Body of pancreas (tissue), 4 donors: Measurements from ENCODE around the gene SNAP25. TPM values are rescaled to one million over a fixed set of nuclear protein-coding genes. Genes with fewer than 3 reads are reported as not detected.

Experiments used
- ATAC-seq: fragments of 150-250 bp; one replicate; pipeline ENCODE4 v1.9.1; 2016
- DNase-seq, 4 donors: peaks; one replicate each; pipeline ENCODE4 v3.0.0-alpha.2; 2019
- H3K27ac ChIP-seq, 4 donors: fragments of 200-600 bp; sonication (generic); 1 replicate in 3 of 4; 2 replicates in 1 of 4; pipeline versions ENCODE4 v1.5.1 to v1.6.1; 2016 to 2019; ENCODE audit warnings: mild to moderate bottlenecking in 1 of 4, mixed read lengths in 1 of 4, moderate library complexity in 1 of 4
- H3K27me3 ChIP-seq, 2 donors: fragments of 200-600 bp; sonication (generic); one replicate each; pipeline ENCODE4 v1.6.0; 2016; ENCODE audit warnings: mild to moderate bottlenecking in 1 of 2
- H3K36me3 ChIP-seq, 2 donors: fragments of 200-600 bp; sonication (generic); replicated peaks in 1 of 2; 2 replicates each; pipeline ENCODE4 v1.5.1; 2016; ENCODE audit warnings: low read depth in 2 of 2; ENCODE audit not compliant: insufficient read depth in 1 of 2
- H3K4me1 ChIP-seq: fragments of 200-600 bp; sonication (generic); one replicate; pipeline ENCODE4 v1.6.0; 2016
- H3K4me3 ChIP-seq, 2 donors: fragments of 200-600 bp; sonication (generic); 1 replicate in 1 of 2; 2 replicates in 1 of 2; pipeline ENCODE4 v1.5.1; 2016 to 2019
- H3K9me3 ChIP-seq, 3 donors: fragments of 200-600 bp; sonication (generic); 1 replicate in 2 of 3; 2 replicates in 1 of 3; pipeline ENCODE4 v1.5.1; 2016
- POLR2A ChIP-seq, 3 donors: fragments of 450-650 bp; IDR thresholded peaks; one replicate each; pipeline ENCODE4 v1.6.1; 2016; ENCODE audit warnings: antibody characterized with exemption in 3 of 3, mild to moderate bottlenecking in 2 of 3
- WGBS, 2 donors: methylation state at CpG; one replicate each; pipeline ENCODE4 v1.1.5; 2017; 5-methylcytosine and 5-hydroxymethylcytosine counted together
- intact Hi-C: fragments of 100-400 bp; cut with DNase I; formaldehyde crosslinking; loops from one replicate; pipeline ENCODE4 v1.15.1; 2023
- total RNA-seq, 2 donors: library from RNA; depleted of rRNA; stranded (reverse); fragments of >200 nt; gene quantifications; one replicate each; pipeline ENCODE4 v1.1.0, GENCODE V29; 2016
- TF ChIP-seq, protein P1 (sequence below), 7 experiments: fragments of 450-650 bp in 4 of 7; fragments of 200-600 bp in 3 of 7; sonication (generic) in 3 of 7; IDR thresholded peaks; one replicate each; pipeline ENCODE4 v1.5.1; 2016 to 2019; ENCODE audit warnings: antibody characterized with exemption in 7 of 7

The SNAP25 gene
- total RNA-seq, 2 donors from 2014 or later: 3.4 to 10.9 TPM

DNA sequence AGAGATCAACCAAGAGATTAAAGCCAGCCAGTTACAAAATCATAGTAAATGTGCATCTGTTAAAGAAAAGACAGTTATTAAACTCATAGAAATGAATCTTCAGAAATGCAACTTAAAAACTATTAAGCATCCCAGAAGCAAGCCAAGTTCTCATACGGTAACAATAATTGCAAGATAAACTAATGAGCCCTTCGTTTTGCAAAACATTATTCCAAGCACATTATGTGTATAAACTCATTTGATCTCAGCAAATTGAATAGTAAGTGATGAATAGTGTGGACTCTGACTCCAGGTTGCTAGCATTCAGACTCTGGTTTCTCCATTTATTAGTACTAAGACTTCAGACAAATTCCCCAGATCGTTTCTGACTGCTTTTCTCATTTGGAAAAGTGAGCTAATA, 85.2 kb downstream of the SNAP25 start:
- no peak for TF ChIP-seq POLR2A (IDR thresholded peaks at IDR 0.05)
- TF ChIP-seq, protein P1, sequence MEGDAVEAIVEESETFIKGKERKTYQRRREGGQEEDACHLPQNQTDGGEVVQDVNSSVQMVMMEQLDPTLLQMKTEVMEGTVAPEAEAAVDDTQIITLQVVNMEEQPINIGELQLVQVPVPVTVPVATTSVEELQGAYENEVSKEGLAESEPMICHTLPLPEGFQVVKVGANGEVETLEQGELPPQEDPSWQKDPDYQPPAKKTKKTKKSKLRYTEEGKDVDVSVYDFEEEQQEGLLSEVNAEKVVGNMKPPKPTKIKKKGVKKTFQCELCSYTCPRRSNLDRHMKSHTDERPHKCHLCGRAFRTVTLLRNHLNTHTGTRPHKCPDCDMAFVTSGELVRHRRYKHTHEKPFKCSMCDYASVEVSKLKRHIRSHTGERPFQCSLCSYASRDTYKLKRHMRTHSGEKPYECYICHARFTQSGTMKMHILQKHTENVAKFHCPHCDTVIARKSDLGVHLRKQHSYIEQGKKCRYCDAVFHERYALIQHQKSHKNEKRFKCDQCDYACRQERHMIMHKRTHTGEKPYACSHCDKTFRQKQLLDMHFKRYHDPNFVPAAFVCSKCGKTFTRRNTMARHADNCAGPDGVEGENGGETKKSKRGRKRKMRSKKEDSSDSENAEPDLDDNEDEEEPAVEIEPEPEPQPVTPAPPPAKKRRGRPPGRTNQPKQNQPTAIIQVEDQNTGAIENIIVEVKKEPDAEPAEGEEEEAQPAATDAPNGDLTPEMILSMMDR (IDR thresholded peaks at IDR 0.05): no peak
- intact Hi-C loops: no loop called here

DNA sequence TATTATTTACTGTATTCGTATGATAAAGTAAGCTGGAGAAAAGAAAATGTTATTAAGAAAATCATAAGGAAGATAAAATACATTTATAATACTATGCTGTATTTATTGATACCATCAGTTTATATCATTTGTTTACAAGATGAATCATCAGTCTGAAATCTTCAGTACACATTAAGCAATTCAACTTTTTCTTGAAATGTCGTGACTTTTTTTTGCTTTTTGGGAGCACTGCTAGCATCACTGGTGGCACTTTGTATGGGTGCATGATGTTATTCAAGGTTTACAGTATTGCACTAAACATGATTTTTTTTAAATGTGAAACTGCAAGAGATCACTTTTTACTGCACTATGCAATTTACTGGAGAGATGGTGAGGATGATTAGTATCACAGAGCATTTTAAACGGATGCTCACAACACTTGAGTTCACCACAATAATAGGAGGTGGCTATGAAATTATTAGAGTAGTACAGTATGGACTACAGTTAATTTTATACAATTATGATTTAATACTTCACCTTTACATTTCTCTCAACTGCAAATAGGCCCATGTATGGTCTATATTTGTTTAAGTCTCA, 85.9 kb downstream of the SNAP25 start:
- ATAC-seq: no peak
- intact Hi-C loops: no loop called here

More for the DNA sequence above, 85.2 kb downstream of the SNAP25 start:
- DNase-seq: no peak
- no peaks in the 10 kb centered on the region for H3K4me1 ChIP-seq
- no peak overlapping the region for H3K4me3 ChIP-seq
- no peak overlapping the region for H3K27ac ChIP-seq
- no peak for ATAC-seq
- H3K36me3 ChIP-seq: no peaks in the 10 kb centered on the region
- no peaks in the 10 kb centered on the region for H3K9me3 ChIP-seq
- 38 to 40% methylated on average over 3 of the region's 3 CpGs for WGBS, 2 donors
- H3K27me3 ChIP-seq: no peaks in the 10 kb centered on the region

DNA sequence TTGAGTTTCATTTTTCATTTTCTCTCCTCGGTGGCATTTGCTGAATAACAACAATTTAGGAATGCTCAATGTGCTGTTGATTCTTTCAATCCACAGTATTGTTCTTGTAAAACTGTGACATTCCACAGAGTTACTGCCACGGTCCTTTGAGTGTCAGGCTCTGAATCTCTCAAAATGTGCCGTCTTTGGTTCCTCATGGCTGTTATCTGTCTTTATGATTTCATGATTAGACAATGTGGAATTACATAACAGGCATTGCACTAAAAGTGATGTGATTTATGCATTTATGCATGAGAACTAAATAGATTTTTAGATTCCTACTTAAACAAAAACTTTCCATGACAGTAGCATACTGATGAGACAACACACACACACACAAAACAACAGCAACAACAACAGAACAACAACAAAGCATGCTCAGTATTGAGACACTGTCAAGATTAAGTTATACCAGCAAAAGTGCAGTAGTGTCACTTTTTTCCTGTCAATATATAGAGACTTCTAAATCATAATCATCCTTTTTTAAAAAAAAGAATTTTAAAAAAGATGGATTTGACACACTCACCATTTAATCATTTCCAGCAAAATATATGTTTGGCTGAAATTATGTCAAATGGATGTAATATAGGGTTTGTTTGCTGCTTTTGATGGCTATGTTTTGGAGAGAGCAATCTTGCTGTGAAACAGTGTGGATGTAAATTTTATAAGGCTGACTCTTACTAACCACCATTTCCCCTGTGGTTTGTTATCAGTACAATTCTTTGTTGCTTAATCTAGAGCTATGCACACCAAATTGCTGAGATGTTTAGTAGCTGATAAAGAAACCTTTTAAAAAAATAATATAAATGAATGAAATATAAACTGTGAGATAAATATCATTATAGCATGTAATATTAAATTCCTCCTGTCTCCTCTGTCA, 88.1 kb downstream of the SNAP25 start:
- Histone ChIP-seq H3K27me3 (no peaks in the 10 kb centered on the region), H3K4me1 (no peaks in the 10 kb centered on the region), H3K27ac (no peak overlapping the region), H3K36me3 (no peaks in the 10 kb centered on the region), H3K4me3 (no peak overlapping the region), H3K9me3 (no peaks in the 10 kb centered on the region)
- ATAC-seq: no peak
- intact Hi-C loops: no loop called here
- no peak for DNase-seq
- WGBS, 2 donors: 25 to 41% methylated on average over 3 of the region's 3 CpGs
- TF ChIP-seq, protein P1 (IDR thresholded peaks at IDR 0.05): no peak
- TF ChIP-seq POLR2A (IDR thresholded peaks at IDR 0.05): no peak

More for the DNA sequence above, 85.9 kb downstream of the SNAP25 start:
- 62 to 69% methylated on average over 3 of the region's 3 CpGs for WGBS, 2 donors
- Histone ChIP-seq H3K36me3 (no peaks in the 10 kb centered on the region), H3K9me3 (no peaks in the 10 kb centered on the region), H3K27me3 (no peaks in the 10 kb centered on the region), H3K27ac (no peak overlapping the region), H3K4me3 (no peak overlapping the region), H3K4me1 (no peaks in the 10 kb centered on the region)
- no peak for DNase-seq
- TF ChIP-seq POLR2A (IDR thresholded peaks at IDR 0.05): no peak
- TF ChIP-seq, protein P1 (IDR thresholded peaks at IDR 0.05): no peak

DNA sequence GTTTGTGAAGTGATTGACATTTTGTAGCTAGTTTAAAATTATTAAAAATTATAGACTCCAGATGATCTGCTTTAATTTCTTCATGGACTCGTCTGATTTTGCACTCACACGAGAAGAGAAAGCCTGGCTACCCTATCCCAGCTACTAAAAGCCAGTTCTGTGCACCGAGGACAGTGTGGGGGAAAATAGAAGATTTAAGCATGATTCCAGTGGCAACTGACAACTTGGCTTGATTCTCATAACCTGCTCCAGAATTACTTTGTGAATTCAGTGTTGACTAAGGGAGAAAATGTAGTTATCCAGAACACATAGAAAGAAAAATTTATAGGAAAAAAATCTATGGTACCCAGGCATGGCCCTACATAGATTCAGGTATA, 88.7 kb downstream of the SNAP25 start:
- TF ChIP-seq, protein P1 (IDR thresholded peaks at IDR 0.05): no peak
- TF ChIP-seq POLR2A (IDR thresholded peaks at IDR 0.05): no peak
- ATAC-seq (no peak), DNase-seq (no peak)
- H3K4me3 ChIP-seq: no peak overlapping the region
- 41 to 45% methylated on average over 3 of the region's 3 CpGs for WGBS, 2 donors
- H3K4me1 ChIP-seq: no peaks in the 10 kb centered on the region
- H3K27ac ChIP-seq: no peak overlapping the region
- intact Hi-C loops: no loop called here
- no peaks in the 10 kb centered on the region for H3K36me3 ChIP-seq
- no peaks in the 10 kb centered on the region for H3K9me3 ChIP-seq
- no peaks in the 10 kb centered on the region for H3K27me3 ChIP-seq
